HepG2 (cell line): ENCODE results near the gene TRNP1. TPM values are rescaled to one million over a fixed set of nuclear protein-coding genes. Genes with fewer than 3 reads are reported as not detected.
A peak's percentile ranks its signal among the peaks of the same experiment; 100 is the strongest.

ENCODE experiments used
- CAMTA2 ChIP-seq: sonication (generic); formaldehyde crosslinking; IDR thresholded peaks from 2 replicates; pipeline ENCODE4 v1.4.0; 2020; ENCODE audit warnings: mild to moderate bottlenecking, missing genetic modification reagents, borderline replicate concordance
- EED ChIP-seq: sonication (generic); formaldehyde crosslinking; IDR thresholded peaks from 2 replicates; pipeline ENCODE4 v1.5.0; 2020; ENCODE audit warnings: mild to moderate bottlenecking, missing genetic modification reagents
- HNRNPH1 ChIP-seq: fragments of 200-400 bp; formaldehyde crosslinking; optimal IDR thresholded peaks from 2 replicates; pipeline ENCODE3; 2017; ENCODE audit warnings: mild to moderate bottlenecking, low read depth, low read length
- KDM3A ChIP-seq: IDR thresholded peaks from 2 replicates; pipeline ENCODE4 v1.6.1; 2018; ENCODE audit warnings: low read depth, missing compliant biosample characterization
- TFDP2 ChIP-seq: sonication (generic); formaldehyde crosslinking; IDR thresholded peaks from 2 replicates; pipeline ENCODE4 v1.4.0; 2020; ENCODE audit warnings: missing genetic modification reagents
- ZNF260 ChIP-seq: sonication (generic); formaldehyde crosslinking; IDR thresholded peaks from 2 replicates; pipeline ENCODE4 v1.4.0; 2020; ENCODE audit warnings: missing genetic modification reagents, low read depth, mild to moderate bottlenecking, borderline replicate concordance
- ZNF263 ChIP-seq: sonication (generic); formaldehyde crosslinking; IDR thresholded peaks from 2 replicates; pipeline ENCODE4 v1.4.0; 2020; ENCODE audit warnings: missing genetic modification reagents
- ZNF317 ChIP-seq: sonication (generic); formaldehyde crosslinking; IDR thresholded peaks from 2 replicates; pipeline ENCODE4 v1.5.0; 2020; ENCODE audit warnings: mild to moderate bottlenecking, missing genetic modification reagents
- ZNF460 ChIP-seq: sonication (generic); formaldehyde crosslinking; IDR thresholded peaks from 2 replicates; pipeline ENCODE4 v1.5.1; 2020; ENCODE audit warnings: missing genetic modification reagents, mild to moderate bottlenecking, borderline replicate concordance
- ZNF468 ChIP-seq: sonication (generic); formaldehyde crosslinking; IDR thresholded peaks from 2 replicates; pipeline ENCODE4 v1.8.0; 2022; ENCODE audit warnings: mild to moderate bottlenecking, moderate library complexity, missing genetic modification reagents
- ZNF674 ChIP-seq: sonication (generic); formaldehyde crosslinking; IDR thresholded peaks from 2 replicates; pipeline ENCODE4 v1.5.0; 2020; ENCODE audit warnings: low read depth, mild to moderate bottlenecking, missing genetic modification reagents
- ZNF773 ChIP-seq: sonication (generic); formaldehyde crosslinking; IDR thresholded peaks from 2 replicates; pipeline ENCODE4 v1.4.0; 2020; ENCODE audit warnings: missing genetic modification reagents, borderline replicate concordance
- ZNF839 ChIP-seq: sonication (generic); formaldehyde crosslinking; IDR thresholded peaks from 2 replicates; pipeline ENCODE4 v1.4.0; 2020; ENCODE audit warnings: missing genetic modification reagents, mild to moderate bottlenecking, borderline replicate concordance
- polyA plus RNA-seq, 8 experiments: library from polyadenylated mRNA; depleted of rRNA in 3 of 8; stranded (reverse) in 7 of 8; unstranded in 1 of 8; fragments of >200 nt; fragmentation: Illumina TruSeq in 4 of 8; extraction: Trizol in 4 of 8; gene quantifications; 2 replicates each; pipeline versions ENCODE4 v1.2.1 to v1.2.3, GENCODE V29; 2011 to 2016; ENCODE audit warnings: low read depth in 4 of 8, missing spikeins in 1 of 8, mixed read lengths in 1 of 8; ENCODE audit not compliant: insufficient read depth in 1 of 8
- total RNA-seq, 5 experiments: library from RNA; depleted of rRNA; stranded (reverse); fragments of >200 nt; fragmentation: Illumina TruSeq; extraction: Trizol; gene quantifications; 2 replicates each; pipeline ENCODE4 v1.2.3, GENCODE V29; 2016; ENCODE audit warnings: low read depth in 1 of 5
- TF ChIP-seq, protein P1 (sequence below), 2 experiments: sonication (generic) in 1 of 2; formaldehyde crosslinking in 1 of 2; IDR thresholded peaks; 2 replicates each; pipeline versions ENCODE4 v1.5.1 to v1.6.1; 2011 to 2020; ENCODE audit warnings: borderline replicate concordance in 1 of 2, low read depth in 1 of 2, low read length in 1 of 2, mild to moderate bottlenecking in 1 of 2, missing genetic modification reagents in 1 of 2, moderate library complexity in 1 of 2
- TF ChIP-seq, protein P2 (sequence below): sonication (generic); formaldehyde crosslinking; IDR thresholded peaks from 2 replicates; pipeline ENCODE4 v1.8.0; 2022; ENCODE audit warnings: mild to moderate bottlenecking, missing genetic modification reagents; ENCODE audit not compliant: insufficient replicate concordance
- TF ChIP-seq, protein P3 (sequence below): sonication (generic); formaldehyde crosslinking; IDR thresholded peaks from 2 replicates; pipeline ENCODE4 v1.8.1; 2023; ENCODE audit warnings: mild to moderate bottlenecking, missing genetic modification reagents, borderline replicate concordance
- TF ChIP-seq, protein P4 (sequence below): sonication (generic); formaldehyde crosslinking; IDR thresholded peaks from 2 replicates; pipeline ENCODE4 v1.9.0; 2022; ENCODE audit warnings: missing genetic modification reagents, mild to moderate bottlenecking, borderline replicate concordance

TRNP1 gene
- total and polyA plus RNA-seq, 2 of the 13 experiments (the other 11 are each of a cell fraction or from before 2014, with no cell fraction given) = 42.0 to 158 TPM

DNA sequence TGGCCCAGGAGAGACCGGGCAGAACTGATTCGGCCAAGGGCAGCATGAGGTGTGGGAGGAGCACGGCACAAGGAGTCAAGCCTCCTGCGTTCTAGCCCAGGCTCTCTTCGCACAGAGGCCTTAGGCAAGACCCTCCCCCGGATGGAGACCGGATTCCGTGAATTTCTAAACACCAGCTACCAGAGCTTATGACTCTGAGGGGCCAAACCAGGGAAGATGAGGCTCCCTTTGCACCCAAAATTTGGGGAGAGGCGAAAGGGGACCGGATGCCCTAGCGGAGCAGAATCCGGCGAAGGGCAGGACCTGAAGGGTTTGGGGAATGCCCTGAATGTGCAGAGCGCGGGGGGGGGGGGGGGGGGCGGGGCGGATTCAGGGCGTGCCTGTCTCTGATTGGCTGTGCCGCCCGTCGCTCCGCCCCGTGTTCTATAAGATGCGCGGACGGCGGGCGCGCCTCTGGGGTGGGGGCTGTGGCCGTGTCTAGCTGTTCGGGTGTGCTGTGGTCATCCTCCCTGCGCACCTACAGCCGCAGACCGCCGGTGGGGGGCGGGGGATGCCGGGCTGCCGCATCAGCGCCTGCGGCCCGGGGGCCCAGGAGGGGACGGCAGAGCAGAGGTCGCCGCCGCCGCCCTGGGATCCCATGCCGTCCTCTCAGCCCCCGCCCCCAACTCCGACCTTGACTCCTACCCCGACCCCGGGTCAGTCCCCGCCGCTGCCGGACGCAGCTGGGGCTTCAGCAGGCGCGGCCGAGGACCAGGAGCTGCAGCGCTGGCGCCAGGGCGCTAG lies at the start of gene TRNP1 (continued):
- TF ChIP-seq, protein P1, sequence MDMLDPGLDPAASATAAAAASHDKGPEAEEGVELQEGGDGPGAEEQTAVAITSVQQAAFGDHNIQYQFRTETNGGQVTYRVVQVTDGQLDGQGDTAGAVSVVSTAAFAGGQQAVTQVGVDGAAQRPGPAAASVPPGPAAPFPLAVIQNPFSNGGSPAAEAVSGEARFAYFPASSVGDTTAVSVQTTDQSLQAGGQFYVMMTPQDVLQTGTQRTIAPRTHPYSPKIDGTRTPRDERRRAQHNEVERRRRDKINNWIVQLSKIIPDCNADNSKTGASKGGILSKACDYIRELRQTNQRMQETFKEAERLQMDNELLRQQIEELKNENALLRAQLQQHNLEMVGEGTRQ (IDR thresholded peaks at IDR 0.05; ENCODE audit: low read depth, low read length) = no peak
- TF ChIP-seq, protein P1 (CRISPR knock-in tag; IDR thresholded peaks at IDR 0.05; ENCODE audit: borderline replicate concordance) = no peak; the same call in 1 of the 2 replicates
- TF ChIP-seq ZNF674 (0 out of 2 replicates have a peak, but pooled peaks have one; percentile 36), ZNF260 (no peak), ZNF468 (CRISPR knock-in tag) (0 out of 2 replicates have a peak, but pooled peaks have one; percentile 37), TFDP2 (CRISPR knock-in tag) (peak; percentile 76), ZNF263 (CRISPR knock-in tag) (peak; percentile 72), ZNF839 (CRISPR knock-in tag) (no peak), CAMTA2 (CRISPR knock-in tag) (no peak), KDM3A (CRISPR knock-in tag) (peak; percentile 96), ZNF460 (no peak; the same call in 1 of the 2 replicates), ZNF773 (CRISPR knock-in tag) (peak; percentile 89), ZNF317 (CRISPR knock-in tag) (0 out of 2 replicates have a peak, but pooled peaks have one; percentile 23), HNRNPH1 (peak; percentile 99), EED (no peak)
- TF ChIP-seq, protein P2, sequence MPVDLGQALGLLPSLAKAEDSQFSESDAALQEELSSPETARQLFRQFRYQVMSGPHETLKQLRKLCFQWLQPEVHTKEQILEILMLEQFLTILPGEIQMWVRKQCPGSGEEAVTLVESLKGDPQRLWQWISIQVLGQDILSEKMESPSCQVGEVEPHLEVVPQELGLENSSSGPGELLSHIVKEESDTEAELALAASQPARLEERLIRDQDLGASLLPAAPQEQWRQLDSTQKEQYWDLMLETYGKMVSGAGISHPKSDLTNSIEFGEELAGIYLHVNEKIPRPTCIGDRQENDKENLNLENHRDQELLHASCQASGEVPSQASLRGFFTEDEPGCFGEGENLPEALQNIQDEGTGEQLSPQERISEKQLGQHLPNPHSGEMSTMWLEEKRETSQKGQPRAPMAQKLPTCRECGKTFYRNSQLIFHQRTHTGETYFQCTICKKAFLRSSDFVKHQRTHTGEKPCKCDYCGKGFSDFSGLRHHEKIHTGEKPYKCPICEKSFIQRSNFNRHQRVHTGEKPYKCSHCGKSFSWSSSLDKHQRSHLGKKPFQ (CRISPR knock-in tag) = peak; percentile 71
- TF ChIP-seq, protein P3, sequence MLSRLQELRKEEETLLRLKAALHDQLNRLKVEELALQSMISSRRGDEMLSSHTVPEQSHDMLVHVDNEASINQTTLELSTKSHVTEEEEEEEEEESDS = no peak
- TF ChIP-seq, protein P4, sequence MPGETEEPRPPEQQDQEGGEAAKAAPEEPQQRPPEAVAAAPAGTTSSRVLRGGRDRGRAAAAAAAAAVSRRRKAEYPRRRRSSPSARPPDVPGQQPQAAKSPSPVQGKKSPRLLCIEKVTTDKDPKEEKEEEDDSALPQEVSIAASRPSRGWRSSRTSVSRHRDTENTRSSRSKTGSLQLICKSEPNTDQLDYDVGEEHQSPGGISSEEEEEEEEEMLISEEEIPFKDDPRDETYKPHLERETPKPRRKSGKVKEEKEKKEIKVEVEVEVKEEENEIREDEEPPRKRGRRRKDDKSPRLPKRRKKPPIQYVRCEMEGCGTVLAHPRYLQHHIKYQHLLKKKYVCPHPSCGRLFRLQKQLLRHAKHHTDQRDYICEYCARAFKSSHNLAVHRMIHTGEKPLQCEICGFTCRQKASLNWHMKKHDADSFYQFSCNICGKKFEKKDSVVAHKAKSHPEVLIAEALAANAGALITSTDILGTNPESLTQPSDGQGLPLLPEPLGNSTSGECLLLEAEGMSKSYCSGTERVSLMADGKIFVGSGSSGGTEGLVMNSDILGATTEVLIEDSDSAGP = peak; percentile 72
